ENCODE measurements around the gene ZNF546.
"Not testable (repeated sequence)": the region's sequence is repeated elsewhere in the genome, so short reads cannot be mapped to it uniquely, and the experiment has no call there.

ZNF546 gene

GRCh38 chr19:39996811-39997637 lies at the start of gene ZNF546:
Gene ZNF546 (plus strand): TSS chr19:39997060. CDS start chr19:39998327, 1,267 bp downstream.
- peak; percentile 93 for DNase-seq (ENCODE audit: low spot score)

GRCh38 chr19:39949026-39949747 lies 47.7 kb upstream of the ZNF546 start:
- DNase-seq (ENCODE audit: low spot score): no peak

- no peak for DNase-seq (ENCODE audit: low spot score)
These were observed 45.7 kb upstream of the ZNF546 start for GRCh38 chr19:39951065-39951650.

- no peak for DNase-seq (ENCODE audit: low spot score)
These were observed 45.2 kb upstream of the ZNF546 start for GRCh38 chr19:39951686-39952085.

- DNase-seq (ENCODE audit: low spot score): no peak
These were observed 42.9 kb upstream of the ZNF546 start for GRCh38 chr19:39953915-39954314.

GRCh38 chr19:39957886-39958285 lies 39.0 kb upstream of the ZNF546 start:
- DNase-seq (ENCODE audit: low spot score): not testable (repeated sequence)

GRCh38 chr19:39958942-39959341 lies 37.9 kb upstream of the ZNF546 start:
- not testable (repeated sequence) for DNase-seq (ENCODE audit: low spot score)

- not testable (repeated sequence) for DNase-seq (ENCODE audit: low spot score)
These were observed 37.5 kb upstream of the ZNF546 start for GRCh38 chr19:39959407-39959806.

GRCh38 chr19:39963898-39964297 lies 33.0 kb upstream of the ZNF546 start:
- DNase-seq (ENCODE audit: low spot score): no peak

GRCh38 chr19:39966617-39967016 lies 30.2 kb upstream of the ZNF546 start:
- no peak for DNase-seq (ENCODE audit: low spot score)

GRCh38 chr19:39967561-39967960 lies 29.3 kb upstream of the ZNF546 start:
- DNase-seq (ENCODE audit: low spot score): no peak

GRCh38 chr19:39968789-39969188 lies 28.1 kb upstream of the ZNF546 start:
- DNase-seq (ENCODE audit: low spot score): no peak

GRCh38 chr19:39969266-39969665 lies 27.6 kb upstream of the ZNF546 start:
- no peak for DNase-seq (ENCODE audit: low spot score)

- no peak for DNase-seq (ENCODE audit: low spot score)
These were observed 27.0 kb upstream of the ZNF546 start for GRCh38 chr19:39969681-39970424.

- no peak for DNase-seq (ENCODE audit: low spot score)
These were observed 26.5 kb upstream of the ZNF546 start for GRCh38 chr19:39970425-39970674.

GRCh38 chr19:39970675-39971379 lies 26.0 kb upstream of the ZNF546 start, which contains the start of gene PSMC4:
Gene PSMC4 (plus strand): TSS chr19:39971165. CDS start chr19:39971203, 38 bp downstream.
- DNase-seq (ENCODE audit: low spot score): peak; percentile 100

- DNase-seq (ENCODE audit: low spot score): no peak
These were observed 25.4 kb upstream of the ZNF546 start for GRCh38 chr19:39971380-39972035.

GRCh38 chr19:39974377-39975155 lies 22.3 kb upstream of the ZNF546 start:
- DNase-seq (ENCODE audit: low spot score): no peak

- no peak for DNase-seq (ENCODE audit: low spot score)
These were observed 14.0 kb upstream of the ZNF546 start for GRCh38 chr19:39982883-39983282.

GRCh38 chr19:39983695-39984300 lies 13.1 kb upstream of the ZNF546 start:
- DNase-seq (ENCODE audit: low spot score): no peak

Measured in cerebellar cortex (tissue), 1 donor.